ENCODE measurements around the gene MMRN1. TPM values are rescaled to one million over a fixed set of nuclear protein-coding genes. Genes with fewer than 3 reads are reported as not detected.

The MMRN1 gene
- 22.4 TPM for polyA plus RNA-seq
- long read RNA-seq, donor 1, partial matches to known transcripts = 0 of 1 reads
- long read RNA-seq, donor 1, other reads (novel, unspliced or antisense) = 0 of 1 reads
- long read RNA-seq, donor 2 = 0 reads
- long read RNA-seq, donor 3, full-length matches to known transcripts = 1 of 1 reads
- long read RNA-seq, donor 3, partial matches to known transcripts = 0 of 1 reads
- long read RNA-seq, donor 3, other reads (novel, unspliced or antisense) = 0 of 1 reads
- long read RNA-seq, donor 4 = 0 reads
- long read RNA-seq, donor 5, full-length matches to known transcripts = 3 of 8 reads
- long read RNA-seq, donor 5, partial matches to known transcripts = 5 of 8 reads
- long read RNA-seq, donor 5, other reads (novel, unspliced or antisense) = 0 of 8 reads
- long read RNA-seq, donor 6, partial matches to known transcripts = 19 of 19 reads
- long read RNA-seq, donor 6, other reads (novel, unspliced or antisense) = 0 of 19 reads
- long read RNA-seq, donor 7, full-length matches to known transcripts = 2 of 11 reads
- long read RNA-seq, donor 7, partial matches to known transcripts = 9 of 11 reads
- long read RNA-seq, donor 7, other reads (novel, unspliced or antisense) = 0 of 11 reads
- long read RNA-seq, donor 8, full-length matches to known transcripts = 1 of 7 reads
- long read RNA-seq, donor 8, partial matches to known transcripts = 6 of 7 reads
- long read RNA-seq, donor 8, other reads (novel, unspliced or antisense) = 0 of 7 reads
- long read RNA-seq, donor 9 = 0 reads
- long read RNA-seq, donor 10, full-length matches to known transcripts = 3 of 11 reads
- long read RNA-seq, donor 10, partial matches to known transcripts = 8 of 11 reads
- long read RNA-seq, donor 10, other reads (novel, unspliced or antisense) = 0 of 11 reads
- long read RNA-seq, donor 11, full-length matches to known transcripts = 1 of 1 reads
- long read RNA-seq, donor 11, partial matches to known transcripts = 0 of 1 reads
- long read RNA-seq, donor 11, other reads (novel, unspliced or antisense) = 0 of 1 reads

- H3K36me3 ChIP-seq (ENCODE audit: control insufficient read depth, insufficient read depth, low read length) = no peaks in the 10 kb centered on the region
- DNase-seq = no peak
- H3K4me1 ChIP-seq (ENCODE audit: control insufficient read depth, insufficient read depth, low read length) = peaks cover 3% of the 10 kb centered on the region
- no peak within 1 kb of the TSS for H3K27ac ChIP-seq (ENCODE audit: low read length)
- no peak within 1 kb of the TSS for H3K4me3 ChIP-seq (ENCODE audit: low read length)
- no peaks in the 10 kb centered on the region for H3K27me3 ChIP-seq (ENCODE audit: control insufficient read depth, insufficient read depth, low read length)
- H3K9me3 ChIP-seq (ENCODE audit: control insufficient read depth, low read depth, low read length) = no peaks in the 10 kb centered on the region
- 80% methylated on average over 1 of the region's 11 CpGs for WGBS (ENCODE audit: insufficient coverage, low lambda C conversion rate)
Measured at GRCh38 chr4:89894649-89895550, at the start of gene MMRN1. Gene MMRN1, plus strand, starts transcription at chr4:89894854. Its CDS starts 118 bp downstream, at chr4:89894972.

DNA sequence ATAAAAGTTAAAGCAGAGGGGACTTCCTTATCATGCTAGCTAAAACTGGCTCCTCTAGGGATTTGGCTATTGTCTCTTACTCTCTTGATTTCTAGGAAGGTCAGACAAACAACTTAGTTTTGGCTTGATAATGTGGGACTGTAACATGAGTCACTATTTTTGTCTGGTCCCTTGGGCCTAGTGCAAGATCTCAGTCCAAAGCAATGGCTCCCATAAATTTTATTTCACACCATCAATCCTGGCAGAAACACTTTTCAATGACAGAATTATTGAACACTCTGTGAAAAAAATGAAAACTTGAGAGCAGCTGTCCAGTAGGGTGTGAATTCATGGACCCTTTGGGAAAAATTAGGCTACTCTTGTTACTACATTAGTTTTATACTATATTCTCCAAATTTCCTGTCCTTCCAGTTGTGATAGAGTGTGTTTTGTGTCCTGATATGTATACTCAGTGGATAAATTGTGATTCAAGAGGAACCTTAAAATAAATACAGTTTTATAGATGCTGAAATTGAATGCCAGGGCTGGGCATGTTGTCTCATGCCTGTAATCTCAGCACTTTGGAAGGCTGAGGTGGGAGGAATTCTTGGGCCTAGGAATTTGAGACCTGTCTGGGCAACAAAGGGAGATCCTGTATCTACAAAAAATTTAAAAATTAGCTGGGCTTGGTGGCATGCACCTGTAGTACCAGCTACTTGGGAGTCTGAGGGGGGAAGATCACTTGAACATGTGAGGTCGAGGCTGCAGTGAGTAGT lies 46.9 kb upstream of the MMRN1 start:
- Histone ChIP-seq H3K4me1 (ENCODE audit: control insufficient read depth, insufficient read depth, low read length) (no peaks in the 10 kb centered on the region), H3K9me3 (ENCODE audit: control insufficient read depth, low read depth, low read length) (no peaks in the 10 kb centered on the region), H3K27ac (ENCODE audit: low read length) (no peak overlapping the region), H3K36me3 (ENCODE audit: control insufficient read depth, insufficient read depth, low read length) (no peaks in the 10 kb centered on the region), H3K4me3 (ENCODE audit: low read length) (no peak overlapping the region), H3K27me3 (ENCODE audit: control insufficient read depth, insufficient read depth, low read length) (no peaks in the 10 kb centered on the region)
- WGBS (ENCODE audit: insufficient coverage, low lambda C conversion rate) = 100% methylated on average over 1 of the region's 1 CpG
- no peak for DNase-seq

DNA sequence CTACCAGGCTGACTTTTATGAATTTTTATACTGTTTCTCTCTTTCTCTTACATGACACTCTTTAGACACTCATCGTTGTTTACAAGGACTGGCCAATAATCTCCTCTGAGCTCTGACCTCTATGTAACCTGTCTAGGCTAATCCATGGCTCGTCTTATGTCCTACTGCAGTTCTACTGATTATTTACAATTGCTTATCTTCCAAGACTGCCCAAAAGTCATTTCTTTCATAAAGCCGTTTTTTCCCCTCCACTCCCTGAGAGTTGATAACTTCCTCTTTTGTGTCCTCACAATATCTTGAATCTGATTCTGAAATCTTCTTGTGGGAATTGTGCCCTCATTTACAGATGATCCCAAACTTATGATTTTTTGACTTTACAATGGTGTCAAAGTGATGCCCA lies 39.4 kb upstream of the MMRN1 start:
- DNase-seq = no peak
- no peak overlapping the region for H3K4me3 ChIP-seq (ENCODE audit: low read length)
- WGBS (ENCODE audit: insufficient coverage, low lambda C conversion rate) = 33% methylated on average over 3 of the region's 3 CpGs

DNA sequence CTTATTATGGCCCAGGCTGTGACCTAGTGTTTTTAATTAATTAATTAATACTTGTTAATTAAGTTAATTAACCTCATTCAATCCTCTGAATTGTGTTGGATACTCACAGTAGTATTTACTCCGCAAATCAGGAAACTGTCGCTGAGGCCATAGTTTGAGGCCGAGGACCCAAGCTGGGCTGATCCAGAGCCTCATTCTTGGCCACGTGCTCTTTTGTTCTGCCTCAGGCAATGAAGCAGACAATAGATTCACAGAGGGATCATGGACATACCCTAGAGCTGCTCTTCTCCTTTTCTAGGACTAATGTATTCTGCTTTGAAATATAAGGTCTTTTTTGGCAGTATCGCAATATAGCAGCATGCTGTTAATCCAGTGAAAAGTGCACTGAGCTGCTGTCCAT lies 33.7 kb upstream of the MMRN1 start:
- Histone ChIP-seq H3K36me3 (ENCODE audit: control insufficient read depth, insufficient read depth, low read length) (no peaks in the 10 kb centered on the region), H3K27ac (ENCODE audit: low read length) (no peak overlapping the region), H3K9me3 (ENCODE audit: control insufficient read depth, low read depth, low read length) (peaks cover 5% of the 10 kb centered on the region), H3K4me3 (ENCODE audit: low read length) (no peak overlapping the region), H3K4me1 (ENCODE audit: control insufficient read depth, insufficient read depth, low read length) (no peaks in the 10 kb centered on the region), H3K27me3 (ENCODE audit: control insufficient read depth, insufficient read depth, low read length) (no peaks in the 10 kb centered on the region)
- WGBS (ENCODE audit: insufficient coverage, low lambda C conversion rate) = 96% methylated on average over 4 of the region's 5 CpGs
- no peak for DNase-seq

More for the DNA sequence above, 39.4 kb upstream of the MMRN1 start:
- Histone ChIP-seq H3K36me3 (ENCODE audit: control insufficient read depth, insufficient read depth, low read length) (no peaks in the 10 kb centered on the region), H3K27ac (ENCODE audit: low read length) (no peak overlapping the region), H3K27me3 (ENCODE audit: control insufficient read depth, insufficient read depth, low read length) (no peaks in the 10 kb centered on the region), H3K9me3 (ENCODE audit: control insufficient read depth, low read depth, low read length) (peaks cover 5% of the 10 kb centered on the region), H3K4me1 (ENCODE audit: control insufficient read depth, insufficient read depth, low read length) (no peaks in the 10 kb centered on the region)

- Histone ChIP-seq H3K4me3 (ENCODE audit: low read length) (no peak overlapping the region), H3K9me3 (ENCODE audit: control insufficient read depth, low read depth, low read length) (no peaks in the 10 kb centered on the region), H3K36me3 (ENCODE audit: control insufficient read depth, insufficient read depth, low read length) (no peaks in the 10 kb centered on the region), H3K27me3 (ENCODE audit: control insufficient read depth, insufficient read depth, low read length) (no peaks in the 10 kb centered on the region), H3K27ac (ENCODE audit: low read length) (no peak overlapping the region), H3K4me1 (ENCODE audit: control insufficient read depth, insufficient read depth, low read length) (no peaks in the 10 kb centered on the region)
- WGBS (ENCODE audit: insufficient coverage, low lambda C conversion rate) = no CpG with 5 or more reads among the region's 5 CpGs
- no peak for DNase-seq
Measured at GRCh38 chr4:89863533-89863932, 31.1 kb upstream of the MMRN1 start.

DNA sequence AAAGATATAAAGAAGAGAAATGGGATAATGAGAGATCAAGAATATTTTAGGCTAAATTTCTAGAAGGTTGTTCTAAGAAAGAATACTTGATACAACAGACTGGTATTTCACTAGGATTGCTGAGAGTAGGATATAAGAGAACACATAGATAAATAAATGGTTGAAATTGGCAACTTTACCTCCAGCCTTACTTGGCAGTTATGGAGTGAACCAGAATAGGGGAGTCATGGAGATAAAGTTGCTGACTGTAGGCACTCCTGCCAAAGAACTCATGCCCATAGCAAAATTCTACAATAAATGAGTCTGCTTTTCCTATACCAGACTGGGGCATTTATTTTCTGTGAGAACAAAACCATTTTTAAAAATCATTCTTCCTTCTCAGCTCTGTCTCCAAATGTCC lies 26.4 kb upstream of the MMRN1 start:
- no peak for DNase-seq
- Histone ChIP-seq H3K36me3 (ENCODE audit: control insufficient read depth, insufficient read depth, low read length) (no peaks in the 10 kb centered on the region), H3K4me3 (ENCODE audit: low read length) (no peak overlapping the region), H3K9me3 (ENCODE audit: control insufficient read depth, low read depth, low read length) (no peaks in the 10 kb centered on the region), H3K27ac (ENCODE audit: low read length) (no peak overlapping the region), H3K27me3 (ENCODE audit: control insufficient read depth, insufficient read depth, low read length) (no peaks in the 10 kb centered on the region), H3K4me1 (ENCODE audit: control insufficient read depth, insufficient read depth, low read length) (no peaks in the 10 kb centered on the region)

DNA sequence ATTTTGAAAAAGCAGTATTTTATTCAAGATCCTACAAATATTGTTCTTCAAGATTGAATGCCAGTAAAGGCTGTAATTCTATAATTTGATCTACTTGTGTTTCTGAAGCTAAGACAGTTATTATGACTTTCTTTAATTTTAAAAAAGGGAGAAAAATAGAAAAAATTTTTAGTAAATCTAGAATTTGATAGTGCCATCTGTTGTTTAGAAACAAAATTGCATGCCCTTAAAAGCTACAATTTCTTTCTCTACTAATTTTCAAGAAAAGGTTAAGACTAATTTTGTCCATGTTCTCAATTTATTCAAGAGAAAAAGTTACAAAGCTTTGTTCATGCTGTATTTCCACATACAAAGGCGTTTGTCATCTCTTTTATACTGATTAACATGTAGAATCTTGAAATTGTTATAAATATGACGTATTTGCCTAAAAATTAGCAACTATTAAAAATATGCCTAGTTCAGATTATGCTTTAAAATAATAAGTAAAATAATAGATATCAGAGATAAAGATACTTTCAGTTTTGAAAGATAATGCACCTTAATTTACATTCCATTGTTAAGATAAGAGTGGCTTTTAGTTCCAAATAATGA lies 25.6 kb upstream of the MMRN1 start:
- H3K27me3 ChIP-seq (ENCODE audit: control insufficient read depth, insufficient read depth, low read length) = no peaks in the 10 kb centered on the region
- no peaks in the 10 kb centered on the region for H3K4me1 ChIP-seq (ENCODE audit: control insufficient read depth, insufficient read depth, low read length)
- H3K9me3 ChIP-seq (ENCODE audit: control insufficient read depth, low read depth, low read length) = no peaks in the 10 kb centered on the region
- no peak overlapping the region for H3K4me3 ChIP-seq (ENCODE audit: low read length)
- 44% methylated on average over 2 of the region's 2 CpGs for WGBS (ENCODE audit: insufficient coverage, low lambda C conversion rate)
- no peak for DNase-seq
- H3K36me3 ChIP-seq (ENCODE audit: control insufficient read depth, insufficient read depth, low read length) = no peaks in the 10 kb centered on the region
- no peak overlapping the region for H3K27ac ChIP-seq (ENCODE audit: low read length)

DNA sequence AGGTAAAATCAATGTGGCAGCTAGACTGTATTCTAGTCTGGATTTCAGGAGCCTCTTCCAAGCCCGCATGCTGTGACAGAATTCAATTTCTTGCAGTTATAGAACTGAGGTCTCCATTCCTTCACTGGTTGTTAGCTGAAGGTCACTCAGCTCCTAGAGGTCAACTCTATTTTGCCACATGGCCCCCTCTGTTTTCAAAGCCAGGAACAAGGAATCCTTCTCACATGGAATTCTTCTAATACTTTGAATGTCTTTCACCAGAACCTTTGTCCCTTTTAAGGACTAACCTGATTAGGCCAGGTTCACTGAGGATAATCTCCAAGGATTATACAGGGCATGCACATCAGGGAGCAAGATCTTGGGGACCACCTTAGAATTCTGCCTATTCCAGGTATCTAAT lies 23.4 kb upstream of the MMRN1 start:
- Histone ChIP-seq H3K36me3 (ENCODE audit: control insufficient read depth, insufficient read depth, low read length) (no peaks in the 10 kb centered on the region), H3K4me3 (ENCODE audit: low read length) (no peak overlapping the region), H3K27me3 (ENCODE audit: control insufficient read depth, insufficient read depth, low read length) (no peaks in the 10 kb centered on the region), H3K27ac (ENCODE audit: low read length) (no peak overlapping the region), H3K9me3 (ENCODE audit: control insufficient read depth, low read depth, low read length) (no peaks in the 10 kb centered on the region), H3K4me1 (ENCODE audit: control insufficient read depth, insufficient read depth, low read length) (no peaks in the 10 kb centered on the region)
- DNase-seq = no peak
- no CpG with 5 or more reads among the region's 1 CpG for WGBS (ENCODE audit: insufficient coverage, low lambda C conversion rate)

GRCh38 chr4:89876548-89876947 lies 18.1 kb upstream of the MMRN1 start:
- H3K27me3 ChIP-seq (ENCODE audit: control insufficient read depth, insufficient read depth, low read length) = peaks cover 2% of the 10 kb centered on the region
- H3K9me3 ChIP-seq (ENCODE audit: control insufficient read depth, low read depth, low read length) = no peaks in the 10 kb centered on the region
- WGBS (ENCODE audit: insufficient coverage, low lambda C conversion rate) = 87% methylated on average over 2 of the region's 3 CpGs
- H3K4me1 ChIP-seq (ENCODE audit: control insufficient read depth, insufficient read depth, low read length) = no peaks in the 10 kb centered on the region
- DNase-seq = no peak
- H3K27ac ChIP-seq (ENCODE audit: low read length) = no peak overlapping the region
- no peaks in the 10 kb centered on the region for H3K36me3 ChIP-seq (ENCODE audit: control insufficient read depth, insufficient read depth, low read length)
- H3K4me3 ChIP-seq (ENCODE audit: low read length) = no peak overlapping the region
